HepG2 (cell line): ENCODE results near the gene C9orf50.

Experiments
- ARID3A ChIP-seq: IDR thresholded peaks from 2 replicates; pipeline ENCODE4 v1.6.1; 2012; ENCODE audit warnings: low read depth, low read length, improper control_type of control experiment
- CHD2 ChIP-seq: IDR thresholded peaks from 2 replicates; pipeline ENCODE4 v1.6.1; 2011; ENCODE audit warnings: low read depth, low read length, improper control_type of control experiment
- EP300 ChIP-seq, 3 experiments: sonication (generic) in 1 of 3; formaldehyde crosslinking in 1 of 3; IDR thresholded peaks; 2 replicates each; pipeline versions ENCODE4 v1.5.1 to v1.6.1; 2011 to 2020; ENCODE audit warnings: low read depth in 2 of 3, low read length in 2 of 3, borderline replicate concordance in 1 of 3, improper control_type of control experiment in 1 of 3, mild to moderate bottlenecking in 1 of 3, missing genetic modification reagents in 1 of 3, moderate library complexity in 1 of 3
- KAT7 ChIP-seq: IDR thresholded peaks from 2 replicates; pipeline ENCODE4 v1.6.1; 2018; ENCODE audit warnings: borderline replicate concordance, missing compliant biosample characterization
- NCOR1 ChIP-seq: fragments of 200-600 bp; sonication (generic); IDR thresholded peaks from 2 replicates; pipeline ENCODE4 v1.7.0; 2017; ENCODE audit warnings: antibody characterized with exemption, low read length, borderline replicate concordance
- POLR2AphosphoS5 ChIP-seq: IDR thresholded peaks from 2 replicates; pipeline ENCODE4 v1.6.1; 2012; ENCODE audit warnings: low read depth, low read length
- SIN3A ChIP-seq: IDR thresholded peaks from 2 replicates; pipeline ENCODE4 v1.6.1; 2011; ENCODE audit warnings: low read depth, mild to moderate bottlenecking, control low read depth, low read length, borderline replicate concordance
- ZNF777 ChIP-seq: sonication (generic); formaldehyde crosslinking; IDR thresholded peaks from 2 replicates; pipeline ENCODE4 v1.4.0; 2020; ENCODE audit warnings: missing genetic modification reagents
- TF ChIP-seq, protein P1 (sequence below): sonication (generic); formaldehyde crosslinking; IDR thresholded peaks from 2 replicates; pipeline ENCODE4 v1.5.0; 2020; ENCODE audit warnings: mild to moderate bottlenecking, missing genetic modification reagents, moderate library complexity
- TF ChIP-seq, protein P2 (sequence below), 2 experiments: sonication (generic) in 1 of 2; formaldehyde crosslinking in 1 of 2; IDR thresholded peaks; 2 replicates each; pipeline versions ENCODE4 v1.4.0 to v1.6.1; 2018 to 2020; ENCODE audit warnings: missing genetic modification reagents in 2 of 2, borderline replicate concordance in 1 of 2, low read depth in 1 of 2, mild to moderate bottlenecking in 1 of 2, missing biosample characterization in 1 of 2
- TF ChIP-seq, protein P3 (sequence below): sonication (generic); formaldehyde crosslinking; IDR thresholded peaks from 2 replicates; pipeline ENCODE4 v1.4.0; 2020; ENCODE audit warnings: missing genetic modification reagents

DNA sequence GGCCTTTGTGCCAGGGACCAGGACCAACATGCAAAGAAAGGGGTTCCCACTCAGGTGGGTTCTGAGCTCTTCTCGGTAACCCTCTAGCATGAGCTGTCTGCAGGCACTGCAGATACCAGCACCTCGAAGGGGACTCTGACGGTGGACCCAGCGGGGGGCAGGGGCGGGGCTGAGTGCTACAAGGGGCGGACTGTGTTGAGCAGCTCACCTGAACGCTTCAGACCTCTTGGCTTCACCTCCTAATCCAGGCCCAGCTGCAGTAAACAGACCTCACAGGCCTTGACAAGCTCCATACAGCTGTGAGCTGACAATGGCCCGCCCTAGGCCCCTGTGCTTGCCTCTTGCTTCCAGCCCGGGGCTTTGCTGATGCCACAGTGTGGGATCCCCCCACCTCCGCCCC, 48.4 kb downstream of the C9orf50 start:
- TF ChIP-seq ZNF777 (no peak), ARID3A (no peak), EP300 (IDR thresholded peaks at IDR 0.05; ENCODE audit: low read depth in 2 of 2, low read length in 2 of 2) (no peak), EP300 (CRISPR knock-in tag; IDR thresholded peaks at IDR 0.05; ENCODE audit: borderline replicate concordance) (no peak), POLR2AphosphoS5 (no peak), KAT7 (CRISPR knock-in tag) (no peak), SIN3A (no peak), NCOR1 (no peak), CHD2 (no peak)
- TF ChIP-seq, protein P1, sequence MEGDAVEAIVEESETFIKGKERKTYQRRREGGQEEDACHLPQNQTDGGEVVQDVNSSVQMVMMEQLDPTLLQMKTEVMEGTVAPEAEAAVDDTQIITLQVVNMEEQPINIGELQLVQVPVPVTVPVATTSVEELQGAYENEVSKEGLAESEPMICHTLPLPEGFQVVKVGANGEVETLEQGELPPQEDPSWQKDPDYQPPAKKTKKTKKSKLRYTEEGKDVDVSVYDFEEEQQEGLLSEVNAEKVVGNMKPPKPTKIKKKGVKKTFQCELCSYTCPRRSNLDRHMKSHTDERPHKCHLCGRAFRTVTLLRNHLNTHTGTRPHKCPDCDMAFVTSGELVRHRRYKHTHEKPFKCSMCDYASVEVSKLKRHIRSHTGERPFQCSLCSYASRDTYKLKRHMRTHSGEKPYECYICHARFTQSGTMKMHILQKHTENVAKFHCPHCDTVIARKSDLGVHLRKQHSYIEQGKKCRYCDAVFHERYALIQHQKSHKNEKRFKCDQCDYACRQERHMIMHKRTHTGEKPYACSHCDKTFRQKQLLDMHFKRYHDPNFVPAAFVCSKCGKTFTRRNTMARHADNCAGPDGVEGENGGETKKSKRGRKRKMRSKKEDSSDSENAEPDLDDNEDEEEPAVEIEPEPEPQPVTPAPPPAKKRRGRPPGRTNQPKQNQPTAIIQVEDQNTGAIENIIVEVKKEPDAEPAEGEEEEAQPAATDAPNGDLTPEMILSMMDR (CRISPR knock-in tag), result no peak
- TF ChIP-seq, protein P2, sequence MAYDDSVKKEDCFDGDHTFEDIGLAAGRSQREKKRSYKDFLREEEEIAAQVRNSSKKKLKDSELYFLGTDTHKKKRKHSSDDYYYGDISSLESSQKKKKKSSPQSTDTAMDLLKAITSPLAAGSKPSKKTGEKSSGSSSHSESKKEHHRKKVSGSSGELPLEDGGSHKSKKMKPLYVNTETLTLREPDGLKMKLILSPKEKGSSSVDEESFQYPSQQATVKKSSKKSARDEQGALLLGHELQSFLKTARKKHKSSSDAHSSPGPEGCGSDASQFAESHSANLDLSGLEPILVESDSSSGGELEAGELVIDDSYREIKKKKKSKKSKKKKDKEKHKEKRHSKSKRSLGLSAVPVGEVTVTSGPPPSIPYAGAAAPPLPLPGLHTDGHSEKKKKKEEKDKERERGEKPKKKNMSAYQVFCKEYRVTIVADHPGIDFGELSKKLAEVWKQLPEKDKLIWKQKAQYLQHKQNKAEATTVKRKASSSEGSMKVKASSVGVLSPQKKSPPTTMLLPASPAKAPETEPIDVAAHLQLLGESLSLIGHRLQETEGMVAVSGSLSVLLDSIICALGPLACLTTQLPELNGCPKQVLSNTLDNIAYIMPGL (CRISPR knock-in tag; IDR thresholded peaks at IDR 0.05; ENCODE audit: borderline replicate concordance in 1 of 2, low read depth in 1 of 2), result no peak
- TF ChIP-seq, protein P3, sequence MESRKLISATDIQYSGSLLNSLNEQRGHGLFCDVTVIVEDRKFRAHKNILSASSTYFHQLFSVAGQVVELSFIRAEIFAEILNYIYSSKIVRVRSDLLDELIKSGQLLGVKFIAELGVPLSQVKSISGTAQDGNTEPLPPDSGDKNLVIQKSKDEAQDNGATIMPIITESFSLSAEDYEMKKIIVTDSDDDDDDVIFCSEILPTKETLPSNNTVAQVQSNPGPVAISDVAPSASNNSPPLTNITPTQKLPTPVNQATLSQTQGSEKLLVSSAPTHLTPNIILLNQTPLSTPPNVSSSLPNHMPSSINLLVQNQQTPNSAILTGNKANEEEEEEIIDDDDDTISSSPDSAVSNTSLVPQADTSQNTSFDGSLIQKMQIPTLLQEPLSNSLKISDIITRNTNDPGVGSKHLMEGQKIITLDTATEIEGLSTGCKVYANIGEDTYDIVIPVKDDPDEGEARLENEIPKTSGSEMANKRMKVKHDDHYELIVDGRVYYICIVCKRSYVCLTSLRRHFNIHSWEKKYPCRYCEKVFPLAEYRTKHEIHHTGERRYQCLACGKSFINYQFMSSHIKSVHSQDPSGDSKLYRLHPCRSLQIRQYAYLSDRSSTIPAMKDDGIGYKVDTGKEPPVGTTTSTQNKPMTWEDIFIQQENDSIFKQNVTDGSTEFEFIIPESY (CRISPR knock-in tag), result no peak
